HL-60/S4 (cell line): ENCODE measurements around the gene OR6C3.
"Not testable (repeated sequence)": the region's sequence is repeated elsewhere in the genome, so short reads cannot be mapped to it uniquely, and the experiment has no call there.

Source experiments
- in situ Hi-C: fragments of 300-500 bp; cut with MboI; formaldehyde crosslinking; loops from 2 replicates; pipeline ENCODE4 v1.14.3; 2022; ENCODE audit warnings: low sequenced_read_pairs

Gene OR6C3

GRCh38 chr12:55330446-55330845 lies at the start of gene OR6C3:
Gene OR6C3, plus strand, starts transcription at chr12:55330746. Its CDS starts 955 bp downstream, at chr12:55331701.
- in situ Hi-C loops: no loop called here

GRCh38 chr12:55280991-55281390 lies 49.6 kb upstream of the OR6C3 start:
- in situ Hi-C loops: no loop called here

- in situ Hi-C loops: no loop called here
Observed at GRCh38 chr12:55289999-55290398, 40.5 kb upstream of the OR6C3 start.

- in situ Hi-C loops: no loop called here
Observed at GRCh38 chr12:55296469-55296868, 34.1 kb upstream of the OR6C3 start, which contains the start of gene OR6C6. Gene OR6C6, minus strand, starts transcription at chr12:55296569. Its CDS starts 1,337 bp downstream, at chr12:55295232.

- in situ Hi-C loops: no loop called here
Observed at GRCh38 chr12:55314043-55314442, 16.5 kb upstream of the OR6C3 start, which contains the start of gene OR6C1. Gene OR6C1, plus strand, starts transcription at chr12:55314343. Its CDS starts 6,257 bp downstream, at chr12:55320600.

- in situ Hi-C loops: no loop called here
Observed at GRCh38 chr12:55320201-55320600, 10.3 kb upstream of the OR6C3 start.

GRCh38 chr12:55325801-55326200 lies 4.7 kb upstream of the OR6C3 start:
- in situ Hi-C loops: not testable (repeated sequence)

GRCh38 chr12:55336002-55336401 lies 5.5 kb downstream of the OR6C3 start:
- in situ Hi-C loops: no loop called here

GRCh38 chr12:55355338-55355737 lies 24.8 kb downstream of the OR6C3 start:
- in situ Hi-C loops: not testable (repeated sequence)

- in situ Hi-C loops: no loop called here
Observed at GRCh38 chr12:55362675-55363074, 32.1 kb downstream of the OR6C3 start, which contains the start of gene OR6C75. Gene OR6C75, plus strand, starts transcription at chr12:55362975. Its CDS starts 2,136 bp downstream, at chr12:55365111.

GRCh38 chr12:55365086-55365485 lies 34.5 kb downstream of the OR6C3 start:
- in situ Hi-C loops: no loop called here

- in situ Hi-C loops: no loop called here
Observed at GRCh38 chr12:55372521-55372920, 42.0 kb downstream of the OR6C3 start.
